HepG2 (cell line): Measurements from ENCODE around the gene CCL22. TPM values are rescaled to one million over a fixed set of nuclear protein-coding genes. Genes with fewer than 3 reads are reported as not detected.

ENCODE experiments used
- AHR ChIP-seq: IDR thresholded peaks from 2 replicates; pipeline ENCODE4 v1.6.1; 2018; ENCODE audit warnings: missing genetic modification reagents, missing compliant biosample characterization
- FOXM1 ChIP-seq: sonication (generic); formaldehyde crosslinking; IDR thresholded peaks from 2 replicates; pipeline ENCODE4 v1.5.0; 2020; ENCODE audit warnings: missing genetic modification reagents
- HMGXB3 ChIP-seq: sonication (generic); formaldehyde crosslinking; IDR thresholded peaks from 2 replicates; pipeline ENCODE4 v1.4.0; 2020; ENCODE audit warnings: missing genetic modification reagents, borderline replicate concordance
- MEF2D ChIP-seq: sonication (generic); formaldehyde crosslinking; IDR thresholded peaks from 2 replicates; pipeline ENCODE4 v1.5.1; 2020; ENCODE audit warnings: mild to moderate bottlenecking, missing genetic modification reagents
- MYNN ChIP-seq: sonication (generic); formaldehyde crosslinking; IDR thresholded peaks from 2 replicates; pipeline ENCODE4 v1.4.0; 2020; ENCODE audit warnings: mild to moderate bottlenecking, low read depth, missing genetic modification reagents
- ONECUT2 ChIP-seq: sonication (generic); formaldehyde crosslinking; IDR thresholded peaks from 2 replicates; pipeline ENCODE4 v1.4.0; 2020; ENCODE audit warnings: missing genetic modification reagents
- PATZ1 ChIP-seq: sonication (generic); formaldehyde crosslinking; IDR thresholded peaks from 2 replicates; pipeline ENCODE4 v1.4.0; 2020; ENCODE audit warnings: missing genetic modification reagents
- RBM22 ChIP-seq: fragments of 200-400 bp; formaldehyde crosslinking; optimal IDR thresholded peaks from 2 replicates; pipeline ENCODE3; 2017; ENCODE audit warnings: mild to moderate bottlenecking, low read length, moderate library complexity
- SCMH1 ChIP-seq: sonication (generic); formaldehyde crosslinking; IDR thresholded peaks from 2 replicates; pipeline ENCODE4 v1.9.0; 2021; ENCODE audit warnings: missing genetic modification reagents, mild to moderate bottlenecking, borderline replicate concordance
- UBTF ChIP-seq: sonication (generic); formaldehyde crosslinking; IDR thresholded peaks from 2 replicates; pipeline ENCODE4 v1.4.0; 2020; ENCODE audit warnings: mild to moderate bottlenecking, missing genetic modification reagents
- ZFP37 ChIP-seq: sonication (generic); formaldehyde crosslinking; IDR thresholded peaks from 2 replicates; pipeline ENCODE4 v1.4.0; 2020; ENCODE audit warnings: missing genetic modification reagents, borderline replicate concordance
- ZMYM2 ChIP-seq: sonication (generic); formaldehyde crosslinking; IDR thresholded peaks from 2 replicates; pipeline ENCODE4 v1.8.0; 2022; ENCODE audit warnings: mild to moderate bottlenecking, missing genetic modification reagents
- ZNF101 ChIP-seq: sonication (generic); formaldehyde crosslinking; IDR thresholded peaks from 2 replicates; pipeline ENCODE4 v1.4.0; 2020; ENCODE audit warnings: mild to moderate bottlenecking, low read depth, missing genetic modification reagents, borderline replicate concordance
- ZNF615 ChIP-seq: sonication (generic); formaldehyde crosslinking; IDR thresholded peaks from 2 replicates; pipeline ENCODE4 v1.5.0; 2020; ENCODE audit warnings: mild to moderate bottlenecking, missing genetic modification reagents, borderline replicate concordance
- ZNF660 ChIP-seq: sonication (generic); formaldehyde crosslinking; IDR thresholded peaks from 2 replicates; pipeline ENCODE4 v1.5.1; 2020; ENCODE audit warnings: mild to moderate bottlenecking, low read depth, missing genetic modification reagents, borderline replicate concordance
- ZNF672 ChIP-seq: sonication (generic); formaldehyde crosslinking; IDR thresholded peaks from 2 replicates; pipeline ENCODE4 v1.8.1; 2022; ENCODE audit warnings: missing genetic modification reagents
- ZNF768 ChIP-seq: sonication (generic); formaldehyde crosslinking; IDR thresholded peaks from 2 replicates; pipeline ENCODE4 v1.4.0; 2020; ENCODE audit warnings: missing genetic modification reagents
- ZNF800 ChIP-seq: sonication (generic); formaldehyde crosslinking; IDR thresholded peaks from 2 replicates; pipeline ENCODE4 v1.4.0; 2020; ENCODE audit warnings: missing genetic modification reagents
- polyA plus RNA-seq, 8 experiments: library from polyadenylated mRNA; depleted of rRNA in 3 of 8; stranded (reverse) in 7 of 8; unstranded in 1 of 8; fragments of >200 nt; fragmentation: Illumina TruSeq in 4 of 8; extraction: Trizol in 4 of 8; gene quantifications; 2 replicates each; pipeline versions ENCODE4 v1.2.1 to v1.2.3, GENCODE V29; 2011 to 2016; ENCODE audit warnings: low read depth in 4 of 8, missing spikeins in 1 of 8, mixed read lengths in 1 of 8; ENCODE audit not compliant: insufficient read depth in 1 of 8
- total RNA-seq, 5 experiments: library from RNA; depleted of rRNA; stranded (reverse); fragments of >200 nt; fragmentation: Illumina TruSeq; extraction: Trizol; gene quantifications; 2 replicates each; pipeline ENCODE4 v1.2.3, GENCODE V29; 2016; ENCODE audit warnings: low read depth in 1 of 5

The CCL22 gene
- total and polyA plus RNA-seq, 2 of the 13 experiments (the other 11 are each of a cell fraction or from before 2014, with no cell fraction given): not detected

GRCh38 chr16:57383276-57384247 lies 25.0 kb downstream of the CCL22 start (continued):
- TF ChIP-seq ZFP37 (CRISPR knock-in tag): no peak
- TF ChIP-seq PATZ1 (CRISPR knock-in tag): no peak
- TF ChIP-seq ZNF672 (CRISPR knock-in tag): no peak
- TF ChIP-seq UBTF (CRISPR knock-in tag): no peak
- peak; percentile 90 for TF ChIP-seq HMGXB3
- TF ChIP-seq MEF2D (CRISPR knock-in tag): no peak; the same call in 1 of the 2 replicates
- TF ChIP-seq ZNF615 (CRISPR knock-in tag): no peak
- TF ChIP-seq ONECUT2 (CRISPR knock-in tag): peak; percentile 54; the same call in 1 of the 2 replicates
- no peak for TF ChIP-seq MYNN (CRISPR knock-in tag)
- no peak for TF ChIP-seq SCMH1
- no peak for TF ChIP-seq ZNF768 (CRISPR knock-in tag)
- TF ChIP-seq RBM22: peak; percentile 76
- TF ChIP-seq ZNF101 (CRISPR knock-in tag): no peak
- no peak for TF ChIP-seq AHR (CRISPR knock-in tag)
- TF ChIP-seq ZNF800: no peak
- TF ChIP-seq ZMYM2: peak; percentile 33; the same call in 1 of the 2 replicates
- TF ChIP-seq ZNF660 (CRISPR knock-in tag): no peak
- no peak for TF ChIP-seq FOXM1 (CRISPR knock-in tag)
